K562 (cell line): ENCODE data around the gene RNF26. TPM values are rescaled to one million over a fixed set of nuclear protein-coding genes. Genes with fewer than 3 reads are reported as not detected.

Source experiments
- ZNF395 ChIP-seq: fragments of 200-800 bp; sonication (Bioruptor generic); IDR thresholded peaks from 2 replicates; pipeline ENCODE4 v1.6.1; 2017; ENCODE audit warnings: missing genetic modification characterization, missing compliant biosample characterization
- polyA plus RNA-seq, 8 experiments: library from polyadenylated mRNA; depleted of rRNA in 4 of 8; stranded (reverse) in 5 of 8; unstranded in 3 of 8; fragments of >200 nt; fragmentation: Nextera tagmentation in 2 of 8; fragmentation: Illumina TruSeq in 1 of 8; extraction: Ambion mirVana in 2 of 8; extraction: Trizol in 1 of 8; gene quantifications; 2 replicates each; pipeline versions ENCODE4 v1.2.1 to v1.2.3, GENCODE V29; 2011 to 2014; ENCODE audit warnings: inconsistent platforms in 1 of 8, missing spikeins in 1 of 8
- total RNA-seq, 7 experiments: library from RNA; depleted of rRNA in 6 of 7; stranded (reverse); fragments of >200 nt in 6 of 7; fragmentation: Illumina TruSeq in 2 of 7; extraction: Trizol in 2 of 7; gene quantifications; 2 replicates each; pipeline versions ENCODE4 v1.2.1 to v1.2.3, GENCODE V29; 2011 to 2021; ENCODE audit warnings: low replicate concordance in 1 of 7
- TF ChIP-seq, protein P1 (sequence below): fragments of 450-650 bp; IDR thresholded peaks from 2 replicates; pipeline ENCODE4 v1.6.1; 2016; ENCODE audit warnings: mild to moderate bottlenecking, moderate library complexity

RNF26 gene
- total and polyA plus RNA-seq, 9 of the 15 experiments (the other 6 are each of a cell fraction or from before 2014, with no cell fraction given): 5.3 to 53.6 (median 12.7) TPM

DNA sequence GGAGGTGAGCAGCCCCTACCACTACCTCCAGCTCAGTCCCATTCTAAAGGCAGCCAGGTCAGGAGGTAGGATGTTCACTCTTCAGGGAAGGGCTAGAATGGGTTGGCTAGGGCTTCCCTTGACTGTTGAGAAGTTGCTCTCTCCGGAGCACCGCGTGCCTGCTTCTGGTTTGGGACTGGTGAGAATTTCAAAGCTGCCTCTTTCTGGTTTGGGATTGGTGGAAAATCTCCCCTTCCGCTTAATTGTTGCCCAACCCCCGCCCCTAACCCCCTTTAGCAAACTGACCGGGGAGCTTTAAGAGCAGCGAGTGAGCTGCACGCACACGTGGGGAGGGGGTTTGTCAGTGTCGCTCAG, 46.5 kb downstream of the RNF26 start (continued):
- TF ChIP-seq, protein P1, sequence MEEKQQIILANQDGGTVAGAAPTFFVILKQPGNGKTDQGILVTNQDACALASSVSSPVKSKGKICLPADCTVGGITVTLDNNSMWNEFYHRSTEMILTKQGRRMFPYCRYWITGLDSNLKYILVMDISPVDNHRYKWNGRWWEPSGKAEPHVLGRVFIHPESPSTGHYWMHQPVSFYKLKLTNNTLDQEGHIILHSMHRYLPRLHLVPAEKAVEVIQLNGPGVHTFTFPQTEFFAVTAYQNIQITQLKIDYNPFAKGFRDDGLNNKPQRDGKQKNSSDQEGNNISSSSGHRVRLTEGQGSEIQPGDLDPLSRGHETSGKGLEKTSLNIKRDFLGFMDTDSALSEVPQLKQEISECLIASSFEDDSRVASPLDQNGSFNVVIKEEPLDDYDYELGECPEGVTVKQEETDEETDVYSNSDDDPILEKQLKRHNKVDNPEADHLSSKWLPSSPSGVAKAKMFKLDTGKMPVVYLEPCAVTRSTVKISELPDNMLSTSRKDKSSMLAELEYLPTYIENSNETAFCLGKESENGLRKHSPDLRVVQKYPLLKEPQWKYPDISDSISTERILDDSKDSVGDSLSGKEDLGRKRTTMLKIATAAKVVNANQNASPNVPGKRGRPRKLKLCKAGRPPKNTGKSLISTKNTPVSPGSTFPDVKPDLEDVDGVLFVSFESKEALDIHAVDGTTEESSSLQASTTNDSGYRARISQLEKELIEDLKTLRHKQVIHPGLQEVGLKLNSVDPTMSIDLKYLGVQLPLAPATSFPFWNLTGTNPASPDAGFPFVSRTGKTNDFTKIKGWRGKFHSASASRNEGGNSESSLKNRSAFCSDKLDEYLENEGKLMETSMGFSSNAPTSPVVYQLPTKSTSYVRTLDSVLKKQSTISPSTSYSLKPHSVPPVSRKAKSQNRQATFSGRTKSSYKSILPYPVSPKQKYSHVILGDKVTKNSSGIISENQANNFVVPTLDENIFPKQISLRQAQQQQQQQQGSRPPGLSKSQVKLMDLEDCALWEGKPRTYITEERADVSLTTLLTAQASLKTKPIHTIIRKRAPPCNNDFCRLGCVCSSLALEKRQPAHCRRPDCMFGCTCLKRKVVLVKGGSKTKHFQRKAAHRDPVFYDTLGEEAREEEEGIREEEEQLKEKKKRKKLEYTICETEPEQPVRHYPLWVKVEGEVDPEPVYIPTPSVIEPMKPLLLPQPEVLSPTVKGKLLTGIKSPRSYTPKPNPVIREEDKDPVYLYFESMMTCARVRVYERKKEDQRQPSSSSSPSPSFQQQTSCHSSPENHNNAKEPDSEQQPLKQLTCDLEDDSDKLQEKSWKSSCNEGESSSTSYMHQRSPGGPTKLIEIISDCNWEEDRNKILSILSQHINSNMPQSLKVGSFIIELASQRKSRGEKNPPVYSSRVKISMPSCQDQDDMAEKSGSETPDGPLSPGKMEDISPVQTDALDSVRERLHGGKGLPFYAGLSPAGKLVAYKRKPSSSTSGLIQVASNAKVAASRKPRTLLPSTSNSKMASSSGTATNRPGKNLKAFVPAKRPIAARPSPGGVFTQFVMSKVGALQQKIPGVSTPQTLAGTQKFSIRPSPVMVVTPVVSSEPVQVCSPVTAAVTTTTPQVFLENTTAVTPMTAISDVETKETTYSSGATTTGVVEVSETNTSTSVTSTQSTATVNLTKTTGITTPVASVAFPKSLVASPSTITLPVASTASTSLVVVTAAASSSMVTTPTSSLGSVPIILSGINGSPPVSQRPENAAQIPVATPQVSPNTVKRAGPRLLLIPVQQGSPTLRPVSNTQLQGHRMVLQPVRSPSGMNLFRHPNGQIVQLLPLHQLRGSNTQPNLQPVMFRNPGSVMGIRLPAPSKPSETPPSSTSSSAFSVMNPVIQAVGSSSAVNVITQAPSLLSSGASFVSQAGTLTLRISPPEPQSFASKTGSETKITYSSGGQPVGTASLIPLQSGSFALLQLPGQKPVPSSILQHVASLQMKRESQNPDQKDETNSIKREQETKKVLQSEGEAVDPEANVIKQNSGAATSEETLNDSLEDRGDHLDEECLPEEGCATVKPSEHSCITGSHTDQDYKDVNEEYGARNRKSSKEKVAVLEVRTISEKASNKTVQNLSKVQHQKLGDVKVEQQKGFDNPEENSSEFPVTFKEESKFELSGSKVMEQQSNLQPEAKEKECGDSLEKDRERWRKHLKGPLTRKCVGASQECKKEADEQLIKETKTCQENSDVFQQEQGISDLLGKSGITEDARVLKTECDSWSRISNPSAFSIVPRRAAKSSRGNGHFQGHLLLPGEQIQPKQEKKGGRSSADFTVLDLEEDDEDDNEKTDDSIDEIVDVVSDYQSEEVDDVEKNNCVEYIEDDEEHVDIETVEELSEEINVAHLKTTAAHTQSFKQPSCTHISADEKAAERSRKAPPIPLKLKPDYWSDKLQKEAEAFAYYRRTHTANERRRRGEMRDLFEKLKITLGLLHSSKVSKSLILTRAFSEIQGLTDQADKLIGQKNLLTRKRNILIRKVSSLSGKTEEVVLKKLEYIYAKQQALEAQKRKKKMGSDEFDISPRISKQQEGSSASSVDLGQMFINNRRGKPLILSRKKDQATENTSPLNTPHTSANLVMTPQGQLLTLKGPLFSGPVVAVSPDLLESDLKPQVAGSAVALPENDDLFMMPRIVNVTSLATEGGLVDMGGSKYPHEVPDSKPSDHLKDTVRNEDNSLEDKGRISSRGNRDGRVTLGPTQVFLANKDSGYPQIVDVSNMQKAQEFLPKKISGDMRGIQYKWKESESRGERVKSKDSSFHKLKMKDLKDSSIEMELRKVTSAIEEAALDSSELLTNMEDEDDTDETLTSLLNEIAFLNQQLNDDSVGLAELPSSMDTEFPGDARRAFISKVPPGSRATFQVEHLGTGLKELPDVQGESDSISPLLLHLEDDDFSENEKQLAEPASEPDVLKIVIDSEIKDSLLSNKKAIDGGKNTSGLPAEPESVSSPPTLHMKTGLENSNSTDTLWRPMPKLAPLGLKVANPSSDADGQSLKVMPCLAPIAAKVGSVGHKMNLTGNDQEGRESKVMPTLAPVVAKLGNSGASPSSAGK: peak; percentile 67; the same call in 1 of the 2 replicates
- no peak for TF ChIP-seq ZNF395 (CRISPR knock-in tag)
